BLaER1 treated with 17β-estradiol and CSF1 and Interleukin-3, amounts not matched to agents 10 nM and 100 nM (cell line): ENCODE measurements around the gene GTF2F1.

Experiments used
- H3K27ac ChIP-seq, 11 experiments: shearing (Covaris generic); formaldehyde crosslinking; 2 replicates each; pipeline ENCODE4 v1.8.1; 2022
- H3K27me3 ChIP-seq, 11 experiments: shearing (Covaris generic); formaldehyde crosslinking; 2 replicates each; pipeline ENCODE4 v1.8.1; 2022
- H3K36me3 ChIP-seq, 11 experiments: shearing (Covaris generic); formaldehyde crosslinking; 2 replicates each; pipeline ENCODE4 v1.8.1; 2022
- H3K4me1 ChIP-seq, 10 experiments: shearing (Covaris generic); formaldehyde crosslinking; 2 replicates each; pipeline ENCODE4 v1.8.1; 2022
- H3K4me2 ChIP-seq, 11 experiments: shearing (Covaris generic); formaldehyde crosslinking; 2 replicates each; pipeline ENCODE4 v1.8.1; 2022
- H3K4me3 ChIP-seq, 10 experiments: shearing (Covaris generic); formaldehyde crosslinking; 2 replicates each; pipeline ENCODE4 v1.8.1; 2022
- H3K9ac ChIP-seq, 11 experiments: shearing (Covaris generic); formaldehyde crosslinking; 2 replicates each; pipeline ENCODE4 v1.8.1; 2022
- H3K9me3 ChIP-seq, 11 experiments: shearing (Covaris generic); formaldehyde crosslinking; replicated peaks in 1 of 11; 2 replicates each; pipeline ENCODE4 v1.8.1; 2022
- H4K20me1 ChIP-seq, 11 experiments: shearing (Covaris generic); formaldehyde crosslinking; 2 replicates each; pipeline ENCODE4 v1.8.1; 2022
- Cebpa-rat ChIP-seq, 11 experiments: shearing (Covaris generic); IDR thresholded peaks; 2 replicates each; pipeline ENCODE4 v1.8.1; 2022

The GTF2F1 gene

GRCh38 chr19:6418562-6418932 is 25.6 kb upstream of the GTF2F1 start:
- no peaks in the 10 kb centered on the region for H3K27me3 ChIP-seq
- no peak overlapping the region for H3K4me2 ChIP-seq
- no peak overlapping the region for H3K9ac ChIP-seq
- H3K9me3 ChIP-seq = no peaks in the 10 kb centered on the region
- no peak overlapping the region for H3K27ac ChIP-seq
- no peak for TF ChIP-seq Cebpa-rat (IDR thresholded peaks at IDR 0.05)
- H3K4me3 ChIP-seq = no peak overlapping the region
- H3K4me1 ChIP-seq = peaks cover 15 to 31% (median 18%) of the 10 kb centered on the region in 10 experiments
- peaks cover 88 to 99% (median 97%) of the 10 kb centered on the region in 11 experiments for H3K36me3 ChIP-seq
- peaks cover 84 to 100% (median 96%) of the 10 kb centered on the region in 11 experiments for H4K20me1 ChIP-seq

GRCh38 chr19:6417713-6418561 is 25.0 kb upstream of the GTF2F1 start:
- Histone ChIP-seq H3K9me3 (no peaks in the 10 kb centered on the region), H3K4me3 (no peak overlapping the region), H3K27me3 (no peaks in the 10 kb centered on the region), H3K4me1 (peaks cover 9 to 25% (median 13%) of the 10 kb centered on the region in 10 experiments), H3K27ac (no peak overlapping the region), H3K36me3 (peaks cover 94 to 100% (median 99%) of the 10 kb centered on the region in 11 experiments), H3K4me2 (no peak overlapping the region), H3K9ac (no peak overlapping the region), H4K20me1 (peaks cover 78 to 100% (median 92%) of the 10 kb centered on the region in 11 experiments)
- TF ChIP-seq Cebpa-rat (IDR thresholded peaks at IDR 0.05) = no peak

- no peak overlapping the region for H3K4me3 ChIP-seq
- no peak overlapping the region for H3K4me2 ChIP-seq
- H3K4me1 ChIP-seq = peaks cover 0 to 14% (median 2%) of the 10 kb centered on the region in 10 experiments; a peak in 14 of 20 replicates
- H4K20me1 ChIP-seq = peaks cover 67 to 100% (median 92%) of the 10 kb centered on the region in 11 experiments
- H3K9ac ChIP-seq = no peak overlapping the region
- H3K27me3 ChIP-seq = no peaks in the 10 kb centered on the region
- no peak overlapping the region for H3K27ac ChIP-seq
- peaks cover 90 to 100% (median 98%) of the 10 kb centered on the region in 11 experiments for H3K36me3 ChIP-seq
- no peaks in the 10 kb centered on the region for H3K9me3 ChIP-seq
- TF ChIP-seq Cebpa-rat (IDR thresholded peaks at IDR 0.05) = no peak
Observed at GRCh38 chr19:6416658-6417405, 23.9 kb upstream of the GTF2F1 start.

- H3K36me3 ChIP-seq = peaks cover 79 to 92% (median 87%) of the 10 kb centered on the region in 11 experiments
- peaks cover 0 to 3% (median 0%) of the 10 kb centered on the region in 10 experiments; a peak in 1 of 20 replicates for H3K4me1 ChIP-seq
- H3K27me3 ChIP-seq = no peaks in the 10 kb centered on the region
- no peak overlapping the region for H3K9ac ChIP-seq
- peaks cover 55 to 93% (median 84%) of the 10 kb centered on the region in 11 experiments for H4K20me1 ChIP-seq
- H3K4me3 ChIP-seq = no peak overlapping the region
- H3K4me2 ChIP-seq = no peak overlapping the region
- TF ChIP-seq Cebpa-rat (IDR thresholded peaks at IDR 0.05) = no peak
- no peaks in the 10 kb centered on the region for H3K9me3 ChIP-seq
- no peak overlapping the region for H3K27ac ChIP-seq
Observed at GRCh38 chr19:6415591-6416190, 22.7 kb upstream of the GTF2F1 start.

- Histone ChIP-seq H3K9ac (no peak overlapping the region), H3K4me1 (no peaks in the 10 kb centered on the region; a peak in 1 of 20 replicates), H3K9me3 (no peaks in the 10 kb centered on the region), H3K36me3 (peaks cover 72 to 85% (median 80%) of the 10 kb centered on the region in 11 experiments), H3K4me3 (no peak overlapping the region), H3K4me2 (no peak overlapping the region), H3K27me3 (no peaks in the 10 kb centered on the region), H3K27ac (no peak overlapping the region), H4K20me1 (peaks cover 48 to 86% (median 77%) of the 10 kb centered on the region in 11 experiments)
- no peak for TF ChIP-seq Cebpa-rat (IDR thresholded peaks at IDR 0.05)
Observed at GRCh38 chr19:6414793-6415590, 22.0 kb upstream of the GTF2F1 start.

GRCh38 chr19:6413721-6414643 is 21.0 kb upstream of the GTF2F1 start:
- H4K20me1 ChIP-seq = peaks cover 38 to 76% (median 67%) of the 10 kb centered on the region in 11 experiments

GRCh38 chr19:6413291-6413690 is 20.3 kb upstream of the GTF2F1 start:
- Histone ChIP-seq H3K9ac (no peak overlapping the region), H4K20me1 (peaks cover 31 to 69% (median 60%) of the 10 kb centered on the region in 11 experiments), H3K36me3 (peaks cover 55 to 68% (median 63%) of the 10 kb centered on the region in 11 experiments), H3K4me3 (no peak overlapping the region), H3K4me1 (no peaks in the 10 kb centered on the region), H3K9me3 (no peaks in the 10 kb centered on the region), H3K27ac (no peak overlapping the region), H3K4me2 (no peak overlapping the region), H3K27me3 (no peaks in the 10 kb centered on the region)
- no peak for TF ChIP-seq Cebpa-rat (IDR thresholded peaks at IDR 0.05)

More at GRCh38 chr19:6413721-6414643, 21.0 kb upstream of the GTF2F1 start:
- no peaks in the 10 kb centered on the region for H3K27me3 ChIP-seq
- H3K9me3 ChIP-seq = no peaks in the 10 kb centered on the region
- H3K4me2 ChIP-seq = no peak overlapping the region
- no peaks in the 10 kb centered on the region for H3K4me1 ChIP-seq
- no peak overlapping the region for H3K4me3 ChIP-seq
- no peak for TF ChIP-seq Cebpa-rat (IDR thresholded peaks at IDR 0.05)
- no peak overlapping the region for H3K9ac ChIP-seq
- H3K27ac ChIP-seq = no peak overlapping the region
- H3K36me3 ChIP-seq = peaks cover 62 to 75% (median 70%) of the 10 kb centered on the region in 11 experiments
